GM12864 (cell line): ENCODE data around the gene CHD3.
"Not testable (repeated sequence)": the region's sequence is repeated elsewhere in the genome, so short reads cannot be mapped to it uniquely, and the experiment has no call there.

Experiments used
- DNase-seq: peaks from one replicate; pipeline ENCODE4 v3.0.0-alpha.2; 2011; ENCODE audit warnings: low read depth
- H3K4me3 ChIP-seq: 2 replicates; pipeline ENCODE4 v1.5.1; 2011; ENCODE audit warnings: mild to moderate bottlenecking, low read depth, low read length, control low read depth
- CTCF ChIP-seq: IDR thresholded peaks from 2 replicates; pipeline ENCODE4 v1.5.1; 2011; ENCODE audit warnings: low read depth, mild to moderate bottlenecking, moderate library complexity, low read length, control low read depth, inconsistent platforms; ENCODE audit errors: missing control alignments

CHD3 gene

GRCh38 chr17:7947651-7948050 lies 59.1 kb downstream of the CHD3 start:
- H3K4me3 ChIP-seq = no peak overlapping the region
- DNase-seq = no peak
- no peak for TF ChIP-seq CTCF

DNA sequence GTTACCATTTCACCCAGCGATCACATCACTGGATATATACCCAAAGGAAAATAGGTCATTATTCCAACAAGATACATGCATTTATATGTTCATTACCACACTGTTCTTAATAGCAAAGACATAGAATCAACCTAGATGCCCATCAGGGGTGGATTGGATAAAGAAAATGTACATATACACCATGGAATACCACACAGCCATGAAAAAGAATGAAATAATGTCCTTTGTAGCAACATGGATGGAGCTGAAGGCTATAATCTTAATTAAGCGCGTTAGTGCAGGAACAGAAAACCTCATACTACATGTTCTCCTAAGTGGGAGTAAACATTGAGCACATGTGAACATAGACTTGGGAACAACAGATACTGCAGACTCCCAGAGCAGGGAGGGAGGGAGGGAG lies 62.0 kb downstream of the CHD3 start:
- no peak overlapping the region for H3K4me3 ChIP-seq
- DNase-seq = no peak
- no peak for TF ChIP-seq CTCF

- TF ChIP-seq CTCF = no peak
- H3K4me3 ChIP-seq = no peak overlapping the region
- no peak for DNase-seq
Observed at GRCh38 chr17:7951143-7951792, 62.7 kb downstream of the CHD3 start.

GRCh38 chr17:7953266-7953665 lies 64.7 kb downstream of the CHD3 start:
- not testable (repeated sequence) for H3K4me3 ChIP-seq, DNase-seq

DNA sequence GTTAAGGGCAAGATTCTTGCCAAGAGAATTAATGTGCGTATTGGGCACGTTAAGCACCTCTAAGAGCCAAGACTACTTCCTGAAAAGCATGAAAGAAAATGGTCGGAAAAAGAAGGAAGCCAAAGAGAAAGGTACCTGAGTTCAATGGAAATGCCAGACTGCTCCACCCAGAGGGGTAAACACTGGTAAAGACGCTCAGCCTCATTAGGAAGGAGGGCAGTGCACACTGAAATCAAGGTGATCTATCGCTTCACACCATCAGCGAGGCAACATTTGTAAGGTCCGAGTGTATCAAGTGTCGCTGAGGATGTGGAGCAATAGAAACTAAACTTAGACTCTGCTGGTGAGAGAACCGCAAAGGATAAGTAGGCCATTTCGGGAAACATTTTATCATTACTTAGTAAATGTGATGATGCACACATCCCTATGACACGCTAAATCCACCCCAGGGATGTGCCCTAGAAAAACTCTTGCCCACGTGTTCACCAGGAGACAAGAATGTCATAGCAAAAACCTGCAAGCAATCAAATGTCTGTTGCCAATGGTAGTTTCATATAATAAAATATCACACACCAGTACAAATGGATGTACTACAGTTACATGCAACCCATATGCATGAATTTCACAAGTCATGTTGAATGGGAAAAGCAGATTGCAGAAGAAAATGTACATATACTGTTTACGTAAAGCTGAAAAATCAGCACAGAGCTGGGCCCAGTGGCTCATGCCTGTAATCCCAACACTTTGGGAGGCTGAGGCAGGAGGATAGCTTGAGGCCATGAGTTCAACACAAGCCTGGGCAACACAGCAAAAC lies 67.0 kb downstream of the CHD3 start:
- DNase-seq = no peak
- TF ChIP-seq CTCF = no peak

DNA sequence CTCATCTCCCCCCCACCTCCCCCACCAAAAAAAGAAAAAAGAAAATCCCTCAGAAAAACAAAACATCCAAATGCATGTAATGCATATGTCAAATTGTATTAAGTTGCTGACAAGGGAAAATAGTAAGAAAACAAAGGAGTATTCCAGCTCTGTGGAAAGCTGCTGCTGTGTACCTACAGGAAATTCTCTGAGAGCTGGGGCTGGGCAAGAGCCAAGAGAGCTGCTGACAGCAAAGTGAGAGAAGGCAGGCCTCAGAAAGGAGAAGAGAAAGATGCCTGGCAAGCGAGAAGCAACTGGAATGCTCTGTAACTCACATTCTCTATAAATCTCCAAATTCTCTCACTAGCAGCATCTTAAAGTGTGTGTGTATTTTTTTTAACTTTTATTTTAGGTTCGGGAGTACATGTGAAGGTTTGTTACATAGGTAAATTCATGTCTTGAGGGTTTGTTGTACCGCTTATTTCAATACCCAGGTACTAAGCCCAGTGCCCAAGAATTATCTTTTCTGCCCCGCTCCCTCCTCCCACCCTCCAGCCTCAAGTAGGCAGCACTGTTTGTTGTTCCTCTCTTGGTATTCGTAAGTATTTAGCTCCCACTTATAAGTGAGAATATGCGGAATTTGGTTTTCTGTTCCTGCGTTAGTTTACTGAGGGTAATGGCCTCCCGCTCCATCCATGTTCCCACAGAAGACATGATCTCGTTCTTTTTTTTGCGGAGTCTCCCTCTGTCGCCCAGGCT lies 67.8 kb downstream of the CHD3 start:
- no peak for TF ChIP-seq CTCF

More for the DNA sequence above, 67.0 kb downstream of the CHD3 start:
- H3K4me3 ChIP-seq = no peak overlapping the region

DNA sequence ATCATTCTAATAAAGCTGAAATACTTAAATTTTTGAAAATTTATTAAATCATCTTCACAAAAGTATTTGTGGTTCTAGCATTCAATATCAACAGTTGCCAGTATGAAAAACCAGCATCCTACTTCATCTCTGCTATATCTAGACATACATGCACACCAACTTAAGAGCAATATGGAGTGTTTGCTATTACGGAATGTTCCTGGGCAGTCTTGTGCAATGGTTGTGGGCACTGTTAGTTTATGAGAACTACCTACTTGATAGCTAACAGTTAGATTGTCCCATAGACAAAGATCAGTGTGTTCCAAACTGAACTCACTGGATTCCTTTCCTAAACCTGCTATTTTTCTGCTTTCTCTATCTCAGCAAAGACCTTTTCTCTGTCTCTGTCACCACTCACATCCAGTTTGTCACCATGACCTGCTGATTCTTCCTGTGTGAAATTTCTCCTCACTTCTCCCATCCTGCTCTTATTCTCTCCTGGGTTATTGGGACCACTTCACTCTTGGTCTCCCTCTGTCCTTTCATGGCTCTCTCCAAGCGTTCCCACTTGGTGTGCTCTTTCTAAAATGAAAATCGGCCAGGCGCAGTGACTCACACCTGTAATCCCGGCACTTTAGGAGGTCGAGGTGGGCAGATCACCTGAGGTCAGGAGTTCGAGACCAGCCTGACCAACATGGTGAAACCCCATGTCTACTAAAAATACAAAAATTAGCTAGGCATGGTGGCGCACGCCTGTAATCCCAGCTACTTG lies 71.1 kb downstream of the CHD3 start:
- no peak overlapping the region for H3K4me3 ChIP-seq

More for the DNA sequence above, 67.8 kb downstream of the CHD3 start:
- DNase-seq = no peak
- H3K4me3 ChIP-seq = no peak overlapping the region

More for the DNA sequence above, 71.1 kb downstream of the CHD3 start:
- DNase-seq = no peak
- no peak for TF ChIP-seq CTCF
